K562 (cell line): ENCODE data around the gene CTDNEP1. TPM values are rescaled to one million over a fixed set of nuclear protein-coding genes. Genes with fewer than 3 reads are reported as not detected.

Experiments
- CREB3 ChIP-seq: fragments of 450-650 bp; conservative IDR thresholded peaks from 2 replicates; pipeline ENCODE4 v1.6.1; 2016; ENCODE audit warnings: missing genetic modification characterization, low read depth, mild to moderate bottlenecking, missing compliant biosample characterization, moderate library complexity
- E2F4 ChIP-seq: sonication (generic); formaldehyde crosslinking; IDR thresholded peaks from 2 replicates; pipeline ENCODE4 v1.8.0; 2022; ENCODE audit warnings: mild to moderate bottlenecking, low read depth, missing genetic modification reagents
- ETV1 ChIP-seq: fragments of 450-650 bp; conservative IDR thresholded peaks from 2 replicates; pipeline ENCODE4 v1.6.1; 2016; ENCODE audit warnings: missing genetic modification characterization, control low read depth, low read depth, missing compliant biosample characterization
- GABPB1 ChIP-seq: sonication (generic); formaldehyde crosslinking; IDR thresholded peaks from 2 replicates; pipeline ENCODE4 v1.8.0; 2022; ENCODE audit warnings: mild to moderate bottlenecking, missing genetic modification reagents
- GABPB2 ChIP-seq: fragments of 250-450 bp; sonication (Bioruptor Pico); conservative IDR thresholded peaks from 2 replicates; pipeline ENCODE4 v1.5.1; 2021; ENCODE audit warnings: mild to moderate bottlenecking
- JUND ChIP-seq, 2 experiments: IDR thresholded peaks; 2 replicates in 1 of 2; 3 replicates in 1 of 2; pipeline ENCODE4 v1.6.1; 2011; ENCODE audit warnings: borderline replicate concordance in 2 of 2, low read depth in 2 of 2, low read length in 2 of 2, improper control_type of control experiment in 1 of 2, missing biosample characterization in 1 of 2, missing genetic modification characterization in 1 of 2, missing genetic modification reagents in 1 of 2
- KDM2B ChIP-seq: fragments of 250-450 bp; sonication (Bioruptor Pico); IDR thresholded peaks from 2 replicates; pipeline ENCODE4 v1.8.0; 2021; ENCODE audit warnings: mild to moderate bottlenecking, moderate library complexity
- KHSRP ChIP-seq: fragments of 450-650 bp; IDR thresholded peaks from 2 replicates; pipeline ENCODE4 v1.6.1; 2017
- NFIC ChIP-seq: fragments of 450-650 bp; IDR thresholded peaks from 2 replicates; pipeline ENCODE4 v1.6.1; 2017; ENCODE audit warnings: mild to moderate bottlenecking, inconsistent platforms
- PHF20 ChIP-seq: fragments of 450-650 bp; IDR thresholded peaks from 2 replicates; pipeline ENCODE4 v1.6.1; 2018; ENCODE audit not compliant: partially characterized antibody
- RCOR1 ChIP-seq, 2 experiments: IDR thresholded peaks; 2 replicates each; pipeline ENCODE4 v1.6.1; 2012; ENCODE audit warnings: low read depth in 2 of 2, low read length in 2 of 2, borderline replicate concordance in 1 of 2, improper control_type of control experiment in 1 of 2
- SAP30 ChIP-seq: fragments of 200-600 bp; sonication (generic); IDR thresholded peaks from 2 replicates; pipeline ENCODE4 v1.6.1; 2012; ENCODE audit warnings: borderline replicate concordance, low read depth, mild to moderate bottlenecking, moderate library complexity, low read length, control low read depth, inconsistent platforms; ENCODE audit not compliant: insufficient read depth, poor library complexity, severe bottlenecking
- SIX5 ChIP-seq, 2 experiments: IDR thresholded peaks; 2 replicates each; pipeline ENCODE4 v1.6.1; 2011; ENCODE audit warnings: low read length in 2 of 2, borderline replicate concordance in 1 of 2, low read depth in 1 of 2, mild to moderate bottlenecking in 1 of 2, moderate library complexity in 1 of 2; ENCODE audit not compliant: insufficient read depth in 1 of 2
- SMARCB1 ChIP-seq: IDR thresholded peaks from 2 replicates; pipeline ENCODE4 v1.6.1; 2011; ENCODE audit warnings: improper control_type of control experiment, low read depth; ENCODE audit not compliant: insufficient read length
- SNRNP70 ChIP-seq: fragments of 200-400 bp; formaldehyde crosslinking; optimal IDR thresholded peaks from 2 replicates; pipeline ENCODE3; 2017; ENCODE audit warnings: low read depth, low read length
- SP1 ChIP-seq: sonication (generic); formaldehyde crosslinking; IDR thresholded peaks from 2 replicates; pipeline ENCODE4 v1.8.1; 2022; ENCODE audit warnings: mild to moderate bottlenecking, missing genetic modification reagents
- SREBF2 ChIP-seq: sonication (generic); formaldehyde crosslinking; IDR thresholded peaks from 2 replicates; pipeline ENCODE4 v1.4.0; 2020; ENCODE audit warnings: mild to moderate bottlenecking, missing genetic modification reagents
- THRA ChIP-seq: fragments of 450-650 bp; IDR thresholded peaks from 2 replicates; pipeline ENCODE4 v1.6.1; 2017; ENCODE audit warnings: mild to moderate bottlenecking, moderate library complexity
- ZBTB26 ChIP-seq: fragments of 450-650 bp; formaldehyde crosslinking; IDR thresholded peaks from 2 replicates; pipeline ENCODE4 v1.4.0; 2022; ENCODE audit warnings: missing genetic modification characterization
- ZNF197 ChIP-seq: fragments of 200-800 bp; sonication (Bioruptor generic); IDR thresholded peaks from 2 replicates; pipeline ENCODE4 v1.6.1; 2016; ENCODE audit warnings: low read depth, missing genetic modification characterization, missing compliant biosample characterization
- polyA plus RNA-seq, 8 experiments: library from polyadenylated mRNA; depleted of rRNA in 4 of 8; stranded (reverse) in 5 of 8; unstranded in 3 of 8; fragments of >200 nt; fragmentation: Nextera tagmentation in 2 of 8; fragmentation: Illumina TruSeq in 1 of 8; extraction: Ambion mirVana in 2 of 8; extraction: Trizol in 1 of 8; gene quantifications; 2 replicates each; pipeline versions ENCODE4 v1.2.1 to v1.2.3, GENCODE V29; 2011 to 2014; ENCODE audit warnings: inconsistent platforms in 1 of 8, missing spikeins in 1 of 8
- total RNA-seq, 7 experiments: library from RNA; depleted of rRNA in 6 of 7; stranded (reverse); fragments of >200 nt in 6 of 7; fragmentation: Illumina TruSeq in 2 of 7; extraction: Trizol in 2 of 7; gene quantifications; 2 replicates each; pipeline versions ENCODE4 v1.2.1 to v1.2.3, GENCODE V29; 2011 to 2021; ENCODE audit warnings: low replicate concordance in 1 of 7
- TF ChIP-seq, protein P1 (sequence below): sonication (generic); formaldehyde crosslinking; IDR thresholded peaks from 2 replicates; pipeline ENCODE4 v1.5.0; 2020; ENCODE audit warnings: missing genetic modification reagents

Gene CTDNEP1
- total and polyA plus RNA-seq, 9 of the 15 experiments (the other 6 are each of a cell fraction or from before 2014, with no cell fraction given): 10.7 to 150 (median 28.5) TPM

- TF ChIP-seq NFIC: peak; percentile 28; the same call in 1 of the 2 replicates
- no peak for TF ChIP-seq E2F4 (CRISPR knock-in tag)
- TF ChIP-seq KHSRP: no peak
- TF ChIP-seq SREBF2 (CRISPR knock-in tag): no peak
- TF ChIP-seq GABPB1 (CRISPR knock-in tag): no peak
- TF ChIP-seq SNRNP70: no peak
- peak; percentile 77 for TF ChIP-seq PHF20
- TF ChIP-seq KDM2B (CRISPR knock-in tag): no peak
- TF ChIP-seq CREB3 (tag): no peak
- 0 out of 2 replicates have a peak, but pooled peaks have one; percentile 51 for TF ChIP-seq ZNF197
- TF ChIP-seq THRA: no peak
- no peak; a peak in 1 of 4 replicates for TF ChIP-seq SIX5 (IDR thresholded peaks at IDR 0.05; ENCODE audit: borderline replicate concordance in 1 of 2, insufficient read depth in 1 of 2, low read depth in 1 of 2, low read length in 2 of 2)
- TF ChIP-seq, protein P1, sequence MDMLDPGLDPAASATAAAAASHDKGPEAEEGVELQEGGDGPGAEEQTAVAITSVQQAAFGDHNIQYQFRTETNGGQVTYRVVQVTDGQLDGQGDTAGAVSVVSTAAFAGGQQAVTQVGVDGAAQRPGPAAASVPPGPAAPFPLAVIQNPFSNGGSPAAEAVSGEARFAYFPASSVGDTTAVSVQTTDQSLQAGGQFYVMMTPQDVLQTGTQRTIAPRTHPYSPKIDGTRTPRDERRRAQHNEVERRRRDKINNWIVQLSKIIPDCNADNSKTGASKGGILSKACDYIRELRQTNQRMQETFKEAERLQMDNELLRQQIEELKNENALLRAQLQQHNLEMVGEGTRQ (CRISPR knock-in tag): peak; percentile 99
- TF ChIP-seq SMARCB1: no peak
- TF ChIP-seq JUND (IDR thresholded peaks at IDR 0.05; ENCODE audit: borderline replicate concordance, low read depth, low read length): peak; percentile 49; the same call in 1 of the 2 replicates
- no peak; the same call in 2 of the 3 replicates for TF ChIP-seq JUND (tag; IDR thresholded peaks at IDR 0.05; ENCODE audit: borderline replicate concordance, low read depth, low read length)
- no peak for TF ChIP-seq ETV1 (tag)
- TF ChIP-seq RCOR1 (IDR thresholded peaks at IDR 0.05; ENCODE audit: borderline replicate concordance in 1 of 2, low read depth in 2 of 2, low read length in 2 of 2): peak in 1 of 2 experiments; percentile 73; a peak in 1 of 4 replicates
- peak; percentile 90 for TF ChIP-seq ZBTB26 (CRISPR knock-in tag)
- TF ChIP-seq SP1 (CRISPR knock-in tag): peak; percentile 81
- TF ChIP-seq SAP30: peak; percentile 47
- TF ChIP-seq GABPB2: no peak
Observed at GRCh38 chr17:7234083-7234951, 17.2 kb downstream of the CTDNEP1 start, which contains the start of gene DVL2 (continued).
